ENCODE results near the gene ERICH4.

Gene ERICH4

GRCh38 chr19:41425174-41426115 lies 17.5 kb upstream of the ERICH4 start:
- Histone ChIP-seq H3K4me3 (ENCODE audit: insufficient read depth, low read depth, low read length, poor library complexity, severe bottlenecking) (no peak overlapping the region), H3K27me3 (replicated peaks; ENCODE audit: control insufficient read depth, insufficient read depth, low read length, poor library complexity, severe bottlenecking) (no peaks in the 10 kb centered on the region), H3K36me3 (ENCODE audit: control insufficient read depth, insufficient read depth, low read length) (peaks cover 33% of the 10 kb centered on the region), H3K4me1 (ENCODE audit: control insufficient read depth, insufficient read depth, low read length, poor library complexity, severe bottlenecking) (peaks cover 23% of the 10 kb centered on the region), H3K27ac (ENCODE audit: insufficient read depth, low read length, poor library complexity, severe bottlenecking) (no peak overlapping the region), H3K9me3 (ENCODE audit: control insufficient read depth, low read length) (no peaks in the 10 kb centered on the region)
- no peak for DNase-seq

GRCh38 chr19:41426116-41426841 lies 16.7 kb upstream of the ERICH4 start:
- peaks cover 23% of the 10 kb centered on the region for H3K4me1 ChIP-seq (ENCODE audit: control insufficient read depth, insufficient read depth, low read length, poor library complexity, severe bottlenecking)
- no peaks in the 10 kb centered on the region for H3K9me3 ChIP-seq (ENCODE audit: control insufficient read depth, low read length)
- no peaks in the 10 kb centered on the region for H3K27me3 ChIP-seq (replicated peaks; ENCODE audit: control insufficient read depth, insufficient read depth, low read length, poor library complexity, severe bottlenecking)
- H3K27ac ChIP-seq (ENCODE audit: insufficient read depth, low read length, poor library complexity, severe bottlenecking): no peak overlapping the region
- no peak for DNase-seq
- H3K4me3 ChIP-seq (ENCODE audit: insufficient read depth, low read depth, low read length, poor library complexity, severe bottlenecking): no peak overlapping the region
- H3K36me3 ChIP-seq (ENCODE audit: control insufficient read depth, insufficient read depth, low read length): peaks cover 26% of the 10 kb centered on the region

- no peaks in the 10 kb centered on the region for H3K27me3 ChIP-seq (replicated peaks; ENCODE audit: control insufficient read depth, insufficient read depth, low read length, poor library complexity, severe bottlenecking)
- peak within 1 kb of the TSS; percentile 60 for H3K27ac ChIP-seq (ENCODE audit: insufficient read depth, low read length, poor library complexity, severe bottlenecking)
- peaks cover 24% of the 10 kb centered on the region for H3K36me3 ChIP-seq (ENCODE audit: control insufficient read depth, insufficient read depth, low read length)
- H3K9me3 ChIP-seq (ENCODE audit: control insufficient read depth, low read length): no peaks in the 10 kb centered on the region
- DNase-seq: peak; percentile 11 to 41 (median 28)
- peaks cover 23% of the 10 kb centered on the region for H3K4me1 ChIP-seq (ENCODE audit: control insufficient read depth, insufficient read depth, low read length, poor library complexity, severe bottlenecking)
- peak within 1 kb of the TSS; percentile 55 for H3K4me3 ChIP-seq (ENCODE audit: insufficient read depth, low read depth, low read length, poor library complexity, severe bottlenecking)
Observed at GRCh38 chr19:41426952-41427646, 15.9 kb upstream of the ERICH4 start, which contains the start of gene B3GNT8. TSS of gene B3GNT8 (minus strand) at chr19:41427374. CDS start at chr19:41426778, 596 bp downstream.

- Histone ChIP-seq H3K36me3 (ENCODE audit: control insufficient read depth, insufficient read depth, low read length) (peaks cover 24% of the 10 kb centered on the region), H3K9me3 (ENCODE audit: control insufficient read depth, low read length) (no peaks in the 10 kb centered on the region)
- peak; percentile 53 to 61 (median 54) for DNase-seq
Observed at GRCh38 chr19:41427647-41428480, 15.1 kb upstream of the ERICH4 start.

GRCh38 chr19:41428481-41428859 lies 14.5 kb upstream of the ERICH4 start:
- no peak for DNase-seq
- peaks cover 25% of the 10 kb centered on the region for H3K36me3 ChIP-seq (ENCODE audit: control insufficient read depth, insufficient read depth, low read length)
- H3K27me3 ChIP-seq (replicated peaks; ENCODE audit: control insufficient read depth, insufficient read depth, low read length, poor library complexity, severe bottlenecking): no peaks in the 10 kb centered on the region
- H3K4me1 ChIP-seq (ENCODE audit: control insufficient read depth, insufficient read depth, low read length, poor library complexity, severe bottlenecking): peaks cover 23% of the 10 kb centered on the region
- H3K9me3 ChIP-seq (ENCODE audit: control insufficient read depth, low read length): no peaks in the 10 kb centered on the region
- H3K4me3 ChIP-seq (ENCODE audit: insufficient read depth, low read depth, low read length, poor library complexity, severe bottlenecking): peak overlapping the region; percentile 55
- peak overlapping the region; percentile 60 for H3K27ac ChIP-seq (ENCODE audit: insufficient read depth, low read length, poor library complexity, severe bottlenecking)

More at GRCh38 chr19:41427647-41428480, 15.1 kb upstream of the ERICH4 start:
- peak overlapping the region; percentile 55 for H3K4me3 ChIP-seq (ENCODE audit: insufficient read depth, low read depth, low read length, poor library complexity, severe bottlenecking)
- H3K27ac ChIP-seq (ENCODE audit: insufficient read depth, low read length, poor library complexity, severe bottlenecking): peak overlapping the region; percentile 60
- H3K4me1 ChIP-seq (ENCODE audit: control insufficient read depth, insufficient read depth, low read length, poor library complexity, severe bottlenecking): peaks cover 23% of the 10 kb centered on the region
- H3K27me3 ChIP-seq (replicated peaks; ENCODE audit: control insufficient read depth, insufficient read depth, low read length, poor library complexity, severe bottlenecking): no peaks in the 10 kb centered on the region

- DNase-seq: no peak
- H3K4me3 ChIP-seq (ENCODE audit: insufficient read depth, low read depth, low read length, poor library complexity, severe bottlenecking): no peak overlapping the region
- H3K27me3 ChIP-seq (replicated peaks; ENCODE audit: control insufficient read depth, insufficient read depth, low read length, poor library complexity, severe bottlenecking): no peaks in the 10 kb centered on the region
- H3K36me3 ChIP-seq (ENCODE audit: control insufficient read depth, insufficient read depth, low read length): peaks cover 16% of the 10 kb centered on the region
- H3K27ac ChIP-seq (ENCODE audit: insufficient read depth, low read length, poor library complexity, severe bottlenecking): no peak overlapping the region
- no peaks in the 10 kb centered on the region for H3K9me3 ChIP-seq (ENCODE audit: control insufficient read depth, low read length)
- H3K4me1 ChIP-seq (ENCODE audit: control insufficient read depth, insufficient read depth, low read length, poor library complexity, severe bottlenecking): peaks cover 19% of the 10 kb centered on the region
Observed at GRCh38 chr19:41430922-41431321, 12.0 kb upstream of the ERICH4 start.

GRCh38 chr19:41431426-41432386 lies 11.2 kb upstream of the ERICH4 start:
- H3K9me3 ChIP-seq (ENCODE audit: control insufficient read depth, low read length): no peaks in the 10 kb centered on the region
- no peak overlapping the region for H3K27ac ChIP-seq (ENCODE audit: insufficient read depth, low read length, poor library complexity, severe bottlenecking)
- H3K4me1 ChIP-seq (ENCODE audit: control insufficient read depth, insufficient read depth, low read length, poor library complexity, severe bottlenecking): peaks cover 19% of the 10 kb centered on the region
- no peak for DNase-seq
- H3K4me3 ChIP-seq (ENCODE audit: insufficient read depth, low read depth, low read length, poor library complexity, severe bottlenecking): no peak overlapping the region
- no peaks in the 10 kb centered on the region for H3K27me3 ChIP-seq (replicated peaks; ENCODE audit: control insufficient read depth, insufficient read depth, low read length, poor library complexity, severe bottlenecking)
- H3K36me3 ChIP-seq (ENCODE audit: control insufficient read depth, insufficient read depth, low read length): peaks cover 15% of the 10 kb centered on the region

GRCh38 chr19:41433171-41433570 lies 9.8 kb upstream of the ERICH4 start:
- no peaks in the 10 kb centered on the region for H3K27me3 ChIP-seq (replicated peaks; ENCODE audit: control insufficient read depth, insufficient read depth, low read length, poor library complexity, severe bottlenecking)
- H3K4me3 ChIP-seq (ENCODE audit: insufficient read depth, low read depth, low read length, poor library complexity, severe bottlenecking): no peak overlapping the region
- H3K9me3 ChIP-seq (ENCODE audit: control insufficient read depth, low read length): no peaks in the 10 kb centered on the region
- peaks cover 15% of the 10 kb centered on the region for H3K36me3 ChIP-seq (ENCODE audit: control insufficient read depth, insufficient read depth, low read length)
- peaks cover 10% of the 10 kb centered on the region for H3K4me1 ChIP-seq (ENCODE audit: control insufficient read depth, insufficient read depth, low read length, poor library complexity, severe bottlenecking)
- DNase-seq: no peak
- H3K27ac ChIP-seq (ENCODE audit: insufficient read depth, low read length, poor library complexity, severe bottlenecking): no peak overlapping the region

Measured in effector memory CD4-positive, alpha-beta T cell (primary cell).